ENCODE results near the gene PLCZ1.

Gene PLCZ1

DNA sequence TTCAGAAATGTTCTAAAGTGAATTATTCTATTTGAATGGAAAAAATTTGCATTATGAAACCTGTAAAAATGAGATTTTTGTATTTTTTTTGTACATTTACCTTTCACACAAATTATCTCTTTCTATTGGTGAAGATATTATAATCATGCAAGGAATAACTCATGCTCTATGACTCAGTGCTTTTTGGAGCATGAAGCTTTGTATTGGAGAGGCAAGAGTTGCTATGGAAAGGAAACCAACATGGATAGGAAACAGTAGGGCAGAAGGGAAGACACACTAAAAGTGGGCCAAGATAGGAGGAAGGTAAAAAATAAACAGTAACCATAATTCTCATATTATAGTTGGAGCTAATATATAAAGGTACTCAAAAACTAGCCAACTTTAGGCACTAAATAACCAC is 79.0 kb downstream of the PLCZ1 start:
- no peak for DNase-seq (ENCODE audit: low read depth)
- no peak for TF ChIP-seq MYC (IDR thresholded peaks at IDR 0.05; ENCODE audit: low read depth, low read length)
- no peak for TF ChIP-seq POLR2A (IDR thresholded peaks at IDR 0.05; ENCODE audit: extremely low read depth, insufficient read length)
- TF ChIP-seq, protein P1, sequence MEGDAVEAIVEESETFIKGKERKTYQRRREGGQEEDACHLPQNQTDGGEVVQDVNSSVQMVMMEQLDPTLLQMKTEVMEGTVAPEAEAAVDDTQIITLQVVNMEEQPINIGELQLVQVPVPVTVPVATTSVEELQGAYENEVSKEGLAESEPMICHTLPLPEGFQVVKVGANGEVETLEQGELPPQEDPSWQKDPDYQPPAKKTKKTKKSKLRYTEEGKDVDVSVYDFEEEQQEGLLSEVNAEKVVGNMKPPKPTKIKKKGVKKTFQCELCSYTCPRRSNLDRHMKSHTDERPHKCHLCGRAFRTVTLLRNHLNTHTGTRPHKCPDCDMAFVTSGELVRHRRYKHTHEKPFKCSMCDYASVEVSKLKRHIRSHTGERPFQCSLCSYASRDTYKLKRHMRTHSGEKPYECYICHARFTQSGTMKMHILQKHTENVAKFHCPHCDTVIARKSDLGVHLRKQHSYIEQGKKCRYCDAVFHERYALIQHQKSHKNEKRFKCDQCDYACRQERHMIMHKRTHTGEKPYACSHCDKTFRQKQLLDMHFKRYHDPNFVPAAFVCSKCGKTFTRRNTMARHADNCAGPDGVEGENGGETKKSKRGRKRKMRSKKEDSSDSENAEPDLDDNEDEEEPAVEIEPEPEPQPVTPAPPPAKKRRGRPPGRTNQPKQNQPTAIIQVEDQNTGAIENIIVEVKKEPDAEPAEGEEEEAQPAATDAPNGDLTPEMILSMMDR (IDR thresholded peaks at IDR 0.05; ENCODE audit: low read depth, low read length), result no peak
- TF ChIP-seq, protein P2, sequence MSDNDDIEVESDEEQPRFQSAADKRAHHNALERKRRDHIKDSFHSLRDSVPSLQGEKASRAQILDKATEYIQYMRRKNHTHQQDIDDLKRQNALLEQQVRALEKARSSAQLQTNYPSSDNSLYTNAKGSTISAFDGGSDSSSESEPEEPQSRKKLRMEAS (IDR thresholded peaks at IDR 0.05; ENCODE audit: low read depth, low read length), result no peak
- no peak overlapping the region for H3K4me3 ChIP-seq (ENCODE audit: low read depth, low read length)

DNA sequence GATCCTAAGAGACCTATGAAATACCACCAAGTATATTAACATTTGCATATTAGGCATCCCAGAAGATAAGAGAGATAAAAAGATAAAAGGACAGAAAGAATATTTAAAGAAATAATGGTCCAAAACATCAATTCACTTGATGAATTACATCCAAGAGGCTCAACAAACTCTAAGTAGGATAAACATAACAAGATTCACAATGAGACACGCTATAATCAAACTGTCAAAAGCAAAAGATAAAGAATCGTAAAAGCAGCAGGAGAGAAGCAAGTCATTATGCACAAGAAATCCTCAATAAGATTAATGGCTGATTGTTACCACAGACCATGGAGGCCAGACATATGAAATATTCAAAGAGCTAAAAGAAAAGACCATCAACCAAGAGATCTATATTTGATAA is 79.6 kb downstream of the PLCZ1 start:
- TF ChIP-seq, protein P1 (IDR thresholded peaks at IDR 0.05; ENCODE audit: low read depth, low read length), result no peak
- TF ChIP-seq MYC (IDR thresholded peaks at IDR 0.05; ENCODE audit: low read depth, low read length) (no peak), POLR2A (IDR thresholded peaks at IDR 0.05; ENCODE audit: extremely low read depth, insufficient read length) (no peak)
- DNase-seq (ENCODE audit: low read depth), result no peak
- no peak overlapping the region for H3K4me3 ChIP-seq (ENCODE audit: low read depth, low read length)

DNA sequence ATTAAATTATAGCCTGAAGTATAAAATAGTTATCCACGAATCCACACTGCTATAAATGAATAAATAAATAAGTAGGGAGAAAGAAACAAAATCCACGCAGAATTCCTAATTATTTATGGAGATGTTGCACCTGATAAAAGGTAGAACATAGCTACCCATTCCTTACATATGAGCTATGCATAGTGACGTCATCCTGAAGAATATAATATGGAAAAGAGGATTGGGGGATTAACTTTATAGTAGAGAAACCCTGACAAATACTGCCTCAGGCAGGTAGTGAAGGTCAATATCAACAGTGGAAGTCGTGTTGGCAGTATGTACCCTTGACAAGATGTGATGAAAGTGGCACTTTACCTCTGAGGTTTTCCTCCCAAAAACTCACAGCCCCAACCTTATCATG is 82.5 kb downstream of the PLCZ1 start:
- TF ChIP-seq, protein P1 (IDR thresholded peaks at IDR 0.05; ENCODE audit: low read depth, low read length), result no peak
- TF ChIP-seq, protein P2 (IDR thresholded peaks at IDR 0.05; ENCODE audit: low read depth, low read length), result no peak
- TF ChIP-seq POLR2A (IDR thresholded peaks at IDR 0.05; ENCODE audit: extremely low read depth, insufficient read length) (no peak), MYC (IDR thresholded peaks at IDR 0.05; ENCODE audit: low read depth, low read length) (no peak)
- no peak overlapping the region for H3K4me3 ChIP-seq (ENCODE audit: low read depth, low read length)
- no peak for DNase-seq (ENCODE audit: low read depth)

DNA sequence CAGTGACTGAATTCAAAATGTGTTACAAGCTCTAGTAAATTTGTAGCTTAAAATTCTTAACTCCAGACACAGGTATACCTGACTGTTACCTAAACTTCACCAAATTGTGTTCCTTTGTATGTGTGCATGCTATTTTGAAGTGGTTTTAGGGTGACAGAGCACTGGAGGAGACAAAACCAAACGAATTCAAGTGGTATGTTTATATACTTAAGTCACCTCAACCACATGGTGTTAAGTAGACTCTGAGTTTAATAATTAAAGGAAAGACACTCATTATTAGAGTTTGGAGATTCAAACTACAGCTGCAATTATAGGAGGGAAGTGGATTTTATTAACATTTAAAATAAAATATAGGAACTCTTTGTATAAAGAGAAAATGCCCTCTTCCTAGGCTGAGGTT is 84.3 kb downstream of the PLCZ1 start:
- no peak for DNase-seq (ENCODE audit: low read depth)
- TF ChIP-seq MYC (IDR thresholded peaks at IDR 0.05; ENCODE audit: low read depth, low read length) (no peak), POLR2A (IDR thresholded peaks at IDR 0.05; ENCODE audit: extremely low read depth, insufficient read length) (no peak)
- TF ChIP-seq, protein P1 (IDR thresholded peaks at IDR 0.05; ENCODE audit: low read depth, low read length), result no peak
- TF ChIP-seq, protein P2 (IDR thresholded peaks at IDR 0.05; ENCODE audit: low read depth, low read length), result no peak
- no peak overlapping the region for H3K4me3 ChIP-seq (ENCODE audit: low read depth, low read length)

DNA sequence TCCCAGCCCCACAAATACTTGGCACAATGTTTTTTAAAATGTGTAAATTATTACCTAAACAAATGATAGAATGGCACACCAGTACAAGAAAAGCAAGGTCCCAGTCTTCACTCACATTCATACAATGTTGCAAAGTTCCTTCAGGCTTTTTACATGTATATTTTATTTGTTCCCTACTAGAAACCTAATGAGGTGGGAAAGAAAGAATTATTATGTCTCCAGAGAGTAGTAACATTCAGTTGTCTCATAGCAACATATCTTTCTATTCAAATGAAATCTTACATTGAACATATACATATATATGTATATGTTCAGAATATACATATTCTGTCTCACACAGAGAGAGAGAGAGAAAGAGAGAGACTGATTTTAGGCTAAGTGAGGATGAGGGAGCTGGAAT is 85.2 kb downstream of the PLCZ1 start:
- no peak overlapping the region for H3K4me3 ChIP-seq (ENCODE audit: low read depth, low read length)
- TF ChIP-seq MYC (IDR thresholded peaks at IDR 0.05; ENCODE audit: low read depth, low read length) (no peak), POLR2A (IDR thresholded peaks at IDR 0.05; ENCODE audit: extremely low read depth, insufficient read length) (no peak)
- TF ChIP-seq, protein P2 (IDR thresholded peaks at IDR 0.05; ENCODE audit: low read depth, low read length), result no peak
- TF ChIP-seq, protein P1 (IDR thresholded peaks at IDR 0.05; ENCODE audit: low read depth, low read length), result no peak
- DNase-seq (ENCODE audit: low read depth), result no peak

DNA sequence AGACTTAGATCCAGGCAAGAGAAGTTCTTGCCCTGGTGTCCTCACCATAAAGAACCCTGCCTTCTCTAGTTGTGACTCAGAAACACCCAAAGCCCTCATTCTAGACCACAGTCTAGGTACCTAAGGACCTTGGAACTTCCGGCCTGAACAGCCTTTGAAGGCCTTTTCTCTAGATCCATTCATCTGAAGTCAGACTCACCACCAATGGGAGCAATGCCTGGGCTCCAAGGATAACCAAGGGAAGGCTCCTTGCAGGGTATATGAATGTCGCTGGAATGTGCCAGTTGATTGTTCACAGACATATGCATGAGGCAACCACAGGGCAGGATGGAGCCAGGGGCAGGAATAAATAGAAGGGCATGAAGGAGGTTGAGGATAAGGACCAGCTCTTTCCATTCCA is 86.3 kb downstream of the PLCZ1 start:
- no peak for DNase-seq (ENCODE audit: low read depth)
- H3K4me3 ChIP-seq (ENCODE audit: low read depth, low read length), result no peak overlapping the region
- TF ChIP-seq, protein P1 (IDR thresholded peaks at IDR 0.05; ENCODE audit: low read depth, low read length), result no peak
- TF ChIP-seq MYC (IDR thresholded peaks at IDR 0.05; ENCODE audit: low read depth, low read length), result no peak
- TF ChIP-seq, protein P2 (IDR thresholded peaks at IDR 0.05; ENCODE audit: low read depth, low read length), result no peak
- TF ChIP-seq POLR2A (IDR thresholded peaks at IDR 0.05; ENCODE audit: extremely low read depth, insufficient read length), result no peak

All from NB4 (cell line).